ENCODE measurements around the gene ZNHIT3. TPM values are rescaled to one million over a fixed set of nuclear protein-coding genes. Genes with fewer than 3 reads are reported as not detected.
A peak's percentile ranks its signal among the peaks of the same experiment; 100 is the strongest.
"Not testable (repeated sequence)": the region's sequence is repeated elsewhere in the genome, so short reads cannot be mapped to it uniquely, and the experiment has no call there.

ZNHIT3 gene
- total RNA-seq: 10 to 100 TPM in 5 of 6 donors, 1 to 10 TPM in 1; 7.7 to 26.0 (median 21.6) TPM

- Histone ChIP-seq H3K27me3 (peaks cover 0 to 2% (median 0%) of the 10 kb centered on the region in 4 donors), H3K9me3 (no peaks in the 10 kb centered on the region), H3K27ac (peak within 1 kb of the TSS; percentile 74 to 91 (median 79)), H3K36me3 (peaks cover 0 to 9% (median 0%) of the 10 kb centered on the region in 4 donors), H3K4me3 (peak within 1 kb of the TSS; percentile 82 to 100 (median 89)), H3K4me1 (peaks cover 25 to 39% (median 31%) of the 10 kb centered on the region in 4 donors)
- 1% methylated on average over 19 to 62 of the region's 73 CpGs for WGBS, 2 donors
- ATAC-seq (ENCODE audit: low FRiP score in 2 of 2) (peak; percentile 95 to 96), DNase-seq (peak; percentile 95 to 96)
- TF ChIP-seq EP300 (IDR thresholded peaks at IDR 0.05): no peak
- TF ChIP-seq POLR2AphosphoS5 (IDR thresholded peaks at IDR 0.05): peak; percentile 66 to 91
- peak in 1 of 6 experiments; percentile 37 for TF ChIP-seq CTCF (IDR thresholded peaks at IDR 0.05)
- peak in 3 of 4 donors; percentile 39 to 75 (median 63) for TF ChIP-seq POLR2A (IDR thresholded peaks at IDR 0.05)
Observed at GRCh38 chr17:36486204-36487194, at the start of gene ZNHIT3. Gene ZNHIT3 (plus strand): TSS chr17:36486681. CDS start chr17:36486700, 19 bp downstream.

GRCh38 chr17:36441792-36442191 lies 44.7 kb upstream of the ZNHIT3 start:
- not testable (repeated sequence) for H3K27ac ChIP-seq, H3K4me3 ChIP-seq, H3K36me3 ChIP-seq, DNase-seq, H3K9me3 ChIP-seq, H3K4me1 ChIP-seq, H3K27me3 ChIP-seq
- ATAC-seq (ENCODE audit: low FRiP score in 2 of 2): peak; percentile 32 to 51
- no CpG with 5 or more reads among the region's 4 CpGs for WGBS, 2 donors

GRCh38 chr17:36443777-36444176 lies 42.7 kb upstream of the ZNHIT3 start:
- H3K9me3 ChIP-seq: no peaks in the 10 kb centered on the region
- H3K27ac ChIP-seq: no peak overlapping the region
- H3K27me3 ChIP-seq: no peaks in the 10 kb centered on the region
- no peaks in the 10 kb centered on the region for H3K4me1 ChIP-seq
- WGBS, 2 donors: 81 to 92% methylated on average over 6 of the region's 6 CpGs
- ATAC-seq (ENCODE audit: low FRiP score in 2 of 2): no peak
- TF ChIP-seq CTCF (IDR thresholded peaks at IDR 0.05) (no peak), EP300 (IDR thresholded peaks at IDR 0.05) (no peak), POLR2AphosphoS5 (IDR thresholded peaks at IDR 0.05) (no peak), POLR2A (IDR thresholded peaks at IDR 0.05) (no peak)
- no peak for DNase-seq
- no peaks in the 10 kb centered on the region for H3K36me3 ChIP-seq
- H3K4me3 ChIP-seq: no peak overlapping the region

GRCh38 chr17:36449997-36450396 lies 36.5 kb upstream of the ZNHIT3 start:
- H3K4me3 ChIP-seq; H3K27ac ChIP-seq; ATAC-seq (ENCODE audit: low FRiP score in 2 of 2); H3K9me3 ChIP-seq; H3K27me3 ChIP-seq; H3K4me1 ChIP-seq; DNase-seq; H3K36me3 ChIP-seq: not testable (repeated sequence)
- TF ChIP-seq CTCF (IDR thresholded peaks at IDR 0.05): peak in 1 of 6 experiments; percentile 27
- WGBS, 2 donors: 93% methylated on average over 3 of the region's 15 CpGs; no CpG with 5 or more reads in 1 of the 2 donors

- not testable (repeated sequence) for H3K27me3 ChIP-seq; H3K9me3 ChIP-seq; ATAC-seq (ENCODE audit: low FRiP score in 2 of 2); H3K4me3 ChIP-seq; H3K27ac ChIP-seq; H3K36me3 ChIP-seq; H3K4me1 ChIP-seq
- no CpG with 5 or more reads among the region's 9 CpGs for WGBS, 2 donors
- peak in 1 of 2 donors; percentile 61 for DNase-seq
Observed at GRCh38 chr17:36452888-36453287, 33.6 kb upstream of the ZNHIT3 start.

GRCh38 chr17:36457701-36458100 lies 28.8 kb upstream of the ZNHIT3 start:
- not testable (repeated sequence) for H3K27ac ChIP-seq; H3K27me3 ChIP-seq; ATAC-seq (ENCODE audit: low FRiP score in 2 of 2); H3K36me3 ChIP-seq; H3K4me3 ChIP-seq; H3K4me1 ChIP-seq; H3K9me3 ChIP-seq
- peak in 1 of 2 donors; percentile 65 for DNase-seq
- 89 to 94% methylated on average over 1 to 9 of the region's 9 CpGs for WGBS, 2 donors
